T-cell (primary cell): ENCODE measurements around the gene GIMAP1. TPM values are rescaled to one million over a fixed set of nuclear protein-coding genes. Genes with fewer than 3 reads are reported as not detected.

ENCODE experiments used
- ATAC-seq, 4 experiments: fragments of 200-7000 bp in 3 of 4; fragments of 150-1000 bp in 1 of 4; cut with Tn5 transposase; replicated peaks in 1 of 4; 1 replicate in 3 of 4; 2 replicates in 1 of 4; pipeline ENCODE4 v1.10.0; 2021; ENCODE audit warnings: moderate library complexity in 3 of 4, mild to moderate bottlenecking in 2 of 4, moderate number of reproducible peaks in 1 of 4
- CTCF ChIA-PET, 2 donors: fragments of 300-600 bp; sonication (Branson Sonifier 250); formaldehyde crosslinking; loops; one replicate each; lab custom pipeline; 2022; ENCODE audit warnings: antibody characterized with exemption in 2 of 2; lab: Charles Lee
- POLR2A ChIA-PET, 2 donors: fragments of 300-600 bp; sonication (Branson Sonifier 250); formaldehyde crosslinking; loops; one replicate each; lab custom pipeline; 2022; ENCODE audit warnings: antibody characterized with exemption in 2 of 2; lab: Charles Lee
- DNase-seq, 35 experiments: peaks; one replicate each; pipeline versions ENCODE4 v3.0.0 to v3.0.0-alpha.2; 2013 to 2023
- H3K27ac ChIP-seq: one replicate; pipeline ENCODE4 v1.5.1; 2013; ENCODE audit warnings: low read length
- H3K27me3 ChIP-seq, 2 experiments: replicated peaks in 1 of 2; 1 replicate in 1 of 2; 2 replicates in 1 of 2; pipeline versions ENCODE4 v1.6.1 to v1.7.0; 2013; ENCODE audit warnings: low read length in 1 of 2, mixed read lengths in 1 of 2; ENCODE audit not compliant: control insufficient read depth in 2 of 2, insufficient read depth in 2 of 2; ENCODE audit errors: extremely low read depth in 1 of 2
- H3K36me3 ChIP-seq, 2 donors: 1 replicate in 1 of 2; 2 replicates in 1 of 2; pipeline versions ENCODE4 v1.6.1 to v1.7.0; 2013; ENCODE audit warnings: low read length in 1 of 2; ENCODE audit not compliant: control insufficient read depth in 2 of 2, insufficient read depth in 1 of 2; ENCODE audit errors: extremely low read depth in 1 of 2
- H3K4me1 ChIP-seq, 2 experiments: 1 replicate in 1 of 2; 2 replicates in 1 of 2; pipeline versions ENCODE4 v1.6.1 to v1.7.0; 2013; ENCODE audit warnings: low read length in 2 of 2, mixed read lengths in 1 of 2; ENCODE audit not compliant: insufficient read depth in 2 of 2, control insufficient read depth in 1 of 2; ENCODE audit errors: extremely low read depth in 1 of 2
- H3K4me3 ChIP-seq, 2 donors: 1 replicate in 1 of 2; 2 replicates in 1 of 2; pipeline versions ENCODE4 v1.5.1 to v1.7.0; 2013; ENCODE audit warnings: mild to moderate bottlenecking in 2 of 2, low read length in 1 of 2, moderate library complexity in 1 of 2; ENCODE audit not compliant: control insufficient read depth in 1 of 2; ENCODE audit errors: extremely low read depth in 1 of 2
- H3K9me3 ChIP-seq: 2 replicates; pipeline ENCODE4 v1.7.0; 2013
- H3K27ac Mint-ChIP-seq, 2 donors: one replicate each; pipeline ENCODE4 v1.8.0; 2020 to 2021; ENCODE audit warnings: mild to moderate bottlenecking in 2 of 2, mixed read lengths in 2 of 2
- H3K27me3 Mint-ChIP-seq, 2 donors: one replicate each; pipeline ENCODE4 v1.8.0; 2021 to 2022; ENCODE audit warnings: mixed read lengths in 2 of 2
- H3K36me3 Mint-ChIP-seq: one replicate; pipeline ENCODE4 v1.8.0; 2021; ENCODE audit warnings: mixed read lengths
- H3K4me1 Mint-ChIP-seq, 3 donors: one replicate each; pipeline ENCODE4 v1.8.0; 2020 to 2022; ENCODE audit warnings: mixed read lengths in 3 of 3, mild to moderate bottlenecking in 1 of 3
- H3K4me3 Mint-ChIP-seq, 3 donors: one replicate each; pipeline ENCODE4 v1.8.0; 2020 to 2022; ENCODE audit warnings: mild to moderate bottlenecking in 3 of 3, mixed read lengths in 3 of 3, moderate library complexity in 3 of 3
- H3K9me3 Mint-ChIP-seq, 3 donors: one replicate each; pipeline ENCODE4 v1.8.0; 2020 to 2022; ENCODE audit warnings: mixed read lengths in 3 of 3
- WGBS: methylation state at CpG from one replicate; pipeline ENCODE4 v1.1.5; 2013; ENCODE audit warnings: missing lambda C conversion rate; ENCODE audit not compliant: insufficient coverage; 5-methylcytosine and 5-hydroxymethylcytosine counted together
- total RNA-seq, 35 experiments: library from RNA in 6 of 35; stranded (reverse) in 6 of 35; fragments of 120-200 nt in 1 of 35; gene quantifications; one replicate each; pipeline versions ENCODE4 v1.2.1 to v1.2.4 and lab custom pipeline; 2013 to 2026

The GIMAP1 gene
- total RNA-seq, 5 donors from 2014 or later (not counting 1 experiment from before 2014, with no cell fraction given) = 23.5 to 99.9 (median 76.8) TPM

- Histone ChIP-seq H3K27me3 (no peaks in the 10 kb centered on the region), H3K36me3 (no peaks in the 10 kb centered on the region), H3K4me3 (no peak overlapping the region), H3K9me3 (no peaks in the 10 kb centered on the region), H3K27ac (peak overlapping the region; percentile 43), H3K4me1 (peaks cover 26 to 57% of the 10 kb centered on the region in 2 experiments)
- DNase-seq (peak in 1 of 35 experiments; percentile 48), ATAC-seq (peak in 2 of 4 experiments; percentile 11 to 28)
- peaks cover 68 to 77% (median 71%) of the 10 kb centered on the region in 3 donors for H3K4me1 Mint-ChIP-seq
- peaks cover 23% of the 10 kb centered on the region for H3K36me3 Mint-ChIP-seq
- POLR2A ChIA-PET = interaction anchor here in 1 of 2 donors (1.6 kb wide), 1 partner anchor 17 kb away, joined by 4 read pairs; the partner anchor contains the start of gene GIMAP1
- peak overlapping the region; percentile 94 to 99 for H3K27ac Mint-ChIP-seq
- CTCF ChIA-PET = interaction anchor here in 1 of 2 donors (1.0 to 1.6 kb wide), 4 partner anchors 9 to 284 kb away, joined by 3 to 4 read pairs (median 4); no protein-coding TSS in a partner anchor
- H3K27me3 Mint-ChIP-seq = no peaks in the 10 kb centered on the region
- H3K4me3 Mint-ChIP-seq = peak overlapping the region in 2 of 3 donors; percentile 23 to 93
- WGBS = 14% methylated on average over 1 of the region's 5 CpGs
- H3K9me3 Mint-ChIP-seq = peaks cover 7 to 16% (median 11%) of the 10 kb centered on the region in 3 donors
Measured at GRCh38 chr7:150732786-150733481, 16.5 kb downstream of the GIMAP1 start.

- Mint-ChIP-seq H3K4me3 (peak overlapping the region in 2 of 3 donors; percentile 22 to 93), H3K27me3 (no peaks in the 10 kb centered on the region), H3K36me3 (peaks cover 23% of the 10 kb centered on the region), H3K9me3 (peaks cover 3 to 9% (median 4%) of the 10 kb centered on the region in 3 donors), H3K4me1 (peaks cover 71 to 75% (median 71%) of the 10 kb centered on the region in 3 donors), H3K27ac (peak overlapping the region; percentile 94 to 99)
- DNase-seq = no peak
- no peaks in the 10 kb centered on the region for H3K36me3 ChIP-seq
- WGBS = 60% methylated on average over 1 of the region's 5 CpGs
- no peaks in the 10 kb centered on the region for H3K27me3 ChIP-seq
- H3K4me3 ChIP-seq = no peak overlapping the region
- ChIA-PET CTCF (interaction anchor here in 1 of 2 donors (1.0 to 1.6 kb wide), 3 partner anchors 10 to 285 kb away, joined by 3 to 4 read pairs (median 4); no protein-coding TSS in a partner anchor), POLR2A (no interaction called here)
- H3K4me1 ChIP-seq = peaks cover 26 to 57% of the 10 kb centered on the region in 2 experiments
- peak overlapping the region; percentile 43 for H3K27ac ChIP-seq
- no peaks in the 10 kb centered on the region for H3K9me3 ChIP-seq
- no peak for ATAC-seq
Measured at GRCh38 chr7:150733482-150734095, 17.2 kb downstream of the GIMAP1 start.

GRCh38 chr7:150734254-150734653, 17.8 kb downstream of the GIMAP1 start:
- H3K9me3 Mint-ChIP-seq = peaks cover 0 to 4% (median 0%) of the 10 kb centered on the region in 3 donors
- Histone ChIP-seq H3K4me3 (no peak overlapping the region), H3K36me3 (peaks cover 0 to 3% of the 10 kb centered on the region in 2 donors), H3K27ac (peak overlapping the region; percentile 43), H3K9me3 (no peaks in the 10 kb centered on the region), H3K27me3 (no peaks in the 10 kb centered on the region), H3K4me1 (peaks cover 26 to 57% of the 10 kb centered on the region in 2 experiments)
- no peaks in the 10 kb centered on the region for H3K27me3 Mint-ChIP-seq
- DNase-seq (no peak), ATAC-seq (no peak)
- CTCF ChIA-PET = no interaction called here
- 30% methylated on average over 2 of the region's 3 CpGs for WGBS
- POLR2A ChIA-PET = no interaction called here
- peaks cover 71 to 78% (median 71%) of the 10 kb centered on the region in 3 donors for H3K4me1 Mint-ChIP-seq
- peak overlapping the region in 1 of 3 donors; percentile 93 for H3K4me3 Mint-ChIP-seq
- peak overlapping the region; percentile 94 to 99 for H3K27ac Mint-ChIP-seq
- peaks cover 24% of the 10 kb centered on the region for H3K36me3 Mint-ChIP-seq

GRCh38 chr7:150735596-150736358, 19.4 kb downstream of the GIMAP1 start:
- peaks cover 33% of the 10 kb centered on the region for H3K36me3 Mint-ChIP-seq
- H3K4me3 ChIP-seq = peak overlapping the region in 1 of 2 donors; percentile 59
- H3K27ac ChIP-seq = peak overlapping the region; percentile 43
- H3K36me3 ChIP-seq = peaks cover 0 to 10% of the 10 kb centered on the region in 2 donors
- peak overlapping the region; percentile 94 to 99 for H3K27ac Mint-ChIP-seq
- POLR2A ChIA-PET = interaction anchor here in 1 of 2 donors (0.5 kb wide), 1 partner anchor 95 kb away, joined by 3 read pairs; no protein-coding TSS in a partner anchor
- H3K9me3 Mint-ChIP-seq = no peaks in the 10 kb centered on the region
- no peak for DNase-seq
- no peaks in the 10 kb centered on the region for H3K27me3 ChIP-seq
- H3K4me1 Mint-ChIP-seq = peaks cover 63 to 83% (median 65%) of the 10 kb centered on the region in 3 donors
- H3K9me3 ChIP-seq = no peaks in the 10 kb centered on the region
- CTCF ChIA-PET = interaction anchor here in 1 of 2 donors (0.6 to 1.5 kb wide), 3 partner anchors 10 to 20 kb away, joined by 3 to 9 read pairs (median 7); no protein-coding TSS in a partner anchor
- peak overlapping the region; percentile 93 to 99 (median 93) for H3K4me3 Mint-ChIP-seq
- peak in 1 of 4 experiments; percentile 50 for ATAC-seq
- no peaks in the 10 kb centered on the region for H3K27me3 Mint-ChIP-seq
- H3K4me1 ChIP-seq = peaks cover 28 to 51% of the 10 kb centered on the region in 2 experiments
- WGBS = 50% methylated on average over 1 of the region's 3 CpGs

- CTCF ChIA-PET = interaction anchor here in 1 of 2 donors (0.8 kb wide), 1 partner anchor 288 kb away, joined by 3 read pairs; no protein-coding TSS in a partner anchor
- no peaks in the 10 kb centered on the region for H3K9me3 ChIP-seq
- WGBS = 27% methylated on average over 3 of the region's 4 CpGs
- peak overlapping the region; percentile 43 for H3K27ac ChIP-seq
- ATAC-seq (peak; percentile 8 to 18 (median 12)), DNase-seq (no peak)
- Mint-ChIP-seq H3K27me3 (no peaks in the 10 kb centered on the region), H3K4me1 (peaks cover 65 to 86% (median 69%) of the 10 kb centered on the region in 3 donors), H3K4me3 (peak overlapping the region; percentile 93 to 99 (median 93)), H3K9me3 (no peaks in the 10 kb centered on the region), H3K27ac (peak overlapping the region; percentile 94 to 99), H3K36me3 (peaks cover 44% of the 10 kb centered on the region)
- peak overlapping the region; percentile 59 to 91 for H3K4me3 ChIP-seq
- peaks cover 38 to 56% of the 10 kb centered on the region in 2 experiments for H3K4me1 ChIP-seq
- no peaks in the 10 kb centered on the region for H3K27me3 ChIP-seq
- POLR2A ChIA-PET = interaction anchor here in 1 of 2 donors (0.7 kb wide), 1 partner anchor 288 kb away, joined by 7 read pairs; no protein-coding TSS in a partner anchor
- H3K36me3 ChIP-seq = peaks cover 0 to 21% of the 10 kb centered on the region in 2 donors
Measured at GRCh38 chr7:150736864-150737263, 20.5 kb downstream of the GIMAP1 start.
